Measurements from ENCODE around the gene NWD2.

DNA sequence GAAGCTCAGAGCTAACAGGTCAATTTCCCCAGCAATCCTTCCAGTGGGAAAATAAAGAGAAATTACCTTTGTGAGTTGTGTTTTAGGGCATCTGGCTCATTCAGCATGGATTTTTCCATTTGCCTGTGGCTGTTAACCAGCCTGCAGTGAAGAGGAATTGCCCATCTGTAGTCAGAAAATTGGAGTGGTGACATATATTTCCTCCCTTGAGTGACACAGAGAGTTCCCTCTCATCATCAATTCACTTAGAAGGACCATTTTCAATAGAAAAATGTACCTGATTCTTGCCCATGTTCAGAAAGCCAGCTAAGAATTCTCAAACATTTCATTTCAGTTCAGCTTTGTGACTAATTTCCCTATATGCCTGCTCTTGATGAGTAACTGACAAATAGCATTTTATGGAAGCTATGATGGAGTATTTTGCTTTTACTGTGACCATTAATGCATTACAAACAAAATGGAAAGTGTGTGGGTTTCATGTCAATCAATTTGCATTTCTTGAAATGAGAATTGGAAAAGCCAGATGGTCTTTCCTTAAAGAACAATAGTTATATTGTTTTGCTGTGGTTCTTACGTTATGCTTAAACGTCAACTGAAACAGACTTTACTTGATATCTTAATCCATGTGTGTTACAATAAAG is 155.8 kb downstream of the NWD2 start:
- TF ChIP-seq, protein P1, sequence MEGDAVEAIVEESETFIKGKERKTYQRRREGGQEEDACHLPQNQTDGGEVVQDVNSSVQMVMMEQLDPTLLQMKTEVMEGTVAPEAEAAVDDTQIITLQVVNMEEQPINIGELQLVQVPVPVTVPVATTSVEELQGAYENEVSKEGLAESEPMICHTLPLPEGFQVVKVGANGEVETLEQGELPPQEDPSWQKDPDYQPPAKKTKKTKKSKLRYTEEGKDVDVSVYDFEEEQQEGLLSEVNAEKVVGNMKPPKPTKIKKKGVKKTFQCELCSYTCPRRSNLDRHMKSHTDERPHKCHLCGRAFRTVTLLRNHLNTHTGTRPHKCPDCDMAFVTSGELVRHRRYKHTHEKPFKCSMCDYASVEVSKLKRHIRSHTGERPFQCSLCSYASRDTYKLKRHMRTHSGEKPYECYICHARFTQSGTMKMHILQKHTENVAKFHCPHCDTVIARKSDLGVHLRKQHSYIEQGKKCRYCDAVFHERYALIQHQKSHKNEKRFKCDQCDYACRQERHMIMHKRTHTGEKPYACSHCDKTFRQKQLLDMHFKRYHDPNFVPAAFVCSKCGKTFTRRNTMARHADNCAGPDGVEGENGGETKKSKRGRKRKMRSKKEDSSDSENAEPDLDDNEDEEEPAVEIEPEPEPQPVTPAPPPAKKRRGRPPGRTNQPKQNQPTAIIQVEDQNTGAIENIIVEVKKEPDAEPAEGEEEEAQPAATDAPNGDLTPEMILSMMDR (conservative IDR thresholded peaks at IDR 0.05; ENCODE audit: low read length), result no peak
- no peak for TF ChIP-seq EZH2phosphoT487 (IDR thresholded peaks at IDR 0.05; ENCODE audit: borderline replicate concordance)
